ENCODE data around the gene NUDT4. TPM values are rescaled to one million over a fixed set of nuclear protein-coding genes. Genes with fewer than 3 reads are reported as not detected.

NUDT4 gene
- total and polyA plus RNA-seq, 9 of the 15 experiments (the other 6 are each of a cell fraction or from before 2014, with no cell fraction given): 38.1 to 164 (median 99.2) TPM

- 0 out of 4 replicates have a peak, but pooled peaks of 1 of the 2 experiments have one; percentile 20 for TF ChIP-seq TRIM24 (IDR thresholded peaks at IDR 0.05)
- TF ChIP-seq ATF3 (IDR thresholded peaks at IDR 0.05): no peak
- no peak for TF ChIP-seq ATF3 (CRISPR knock-in tag; conservative IDR thresholded peaks at IDR 0.05)
Measured at GRCh38 chr12:93333828-93334227, 43.9 kb upstream of the NUDT4 start (continued).

GRCh38 chr12:93335603-93336162, 42.0 kb upstream of the NUDT4 start:
- no peaks in the 10 kb centered on the region for H4K20me1 ChIP-seq (replicated peaks; ENCODE audit: control insufficient read depth, insufficient read depth, low read length)
- BruUV-seq (replicated peaks): no TSS peak
- no peak for DNase-seq (ENCODE audit: extremely low read depth in 1 of 4, low spot score in 3 of 4)
- H3K4me1 ChIP-seq (replicated peaks in 1 of 2; ENCODE audit: control insufficient read depth in 2 of 2, insufficient read depth in 2 of 2, low read length in 2 of 2): peaks cover 13 to 22% of the 10 kb centered on the region in 2 experiments; a peak in 4 of 5 replicates
- H3K36me3 ChIP-seq (ENCODE audit: control insufficient read depth, insufficient read depth, low read length): no peaks in the 10 kb centered on the region
- no peaks in the 10 kb centered on the region for H3K9me1 ChIP-seq (ENCODE audit: control insufficient read depth, insufficient read depth, low read length)
- H3K9me3 ChIP-seq (replicated peaks; ENCODE audit: control insufficient read depth, insufficient read depth, low read depth, low read length): no peaks in the 10 kb centered on the region
- no peaks in the 10 kb centered on the region for H3K27me3 ChIP-seq (ENCODE audit: control insufficient read depth in 2 of 2, insufficient read depth in 2 of 2, low read length in 2 of 2)
- no peak overlapping the region for H3K4me2 ChIP-seq (ENCODE audit: insufficient read depth, low read length)
- WGBS (ENCODE audit: insufficient coverage, low coverage, missing lambda C conversion rate): 35% methylated on average over 9 of the region's 9 CpGs
- CTCF ChIA-PET (ENCODE audit: low intra/inter-chr PET ratio): no interaction called here
- H3K27ac ChIP-seq (ENCODE audit: extremely low read depth, low read depth, low read length): no peak overlapping the region; the same call in 2 of the 3 replicates
- POLR2A ChIA-PET: no interaction called here
- H3K4me3 ChIP-seq: no peak overlapping the region
- peak overlapping the region; percentile 71 for H2AFZ ChIP-seq (ENCODE audit: low read depth, low read length)
- peak overlapping the region in 1 of 2 experiments; percentile 17; a peak in 1 of 4 replicates for H3K9ac ChIP-seq (ENCODE audit: insufficient read depth in 1 of 2, low read depth in 2 of 2, low read length in 2 of 2)
- intact Hi-C loops (cut with micrococcal nuclease) (no loop called here), in situ Hi-C loops (cut with MboI) (no loop called here)
- H3K79me2 ChIP-seq (ENCODE audit: control insufficient read depth, insufficient read depth, low read length): no peaks in the 10 kb centered on the region
- FAIRE-seq: peak; percentile 74
- ATAC-seq: peak; percentile 56
- peak; percentile 37; the same call in 1 of the 2 replicates for TF ChIP-seq CXXC5 (CRISPR knock-in tag; IDR thresholded peaks at IDR 0.05)
- peak in 1 of 2 experiments; percentile 44; a peak in 1 of 4 replicates for TF ChIP-seq MAZ (CRISPR knock-in tag; conservative IDR thresholded peaks at IDR 0.05 in 1 of 2, IDR thresholded peaks at IDR 0.05 in 1 of 2)
- peak; percentile 43; the same call in 1 of the 2 replicates for TF ChIP-seq ZNF592 (IDR thresholded peaks at IDR 0.05)
- no peak for TF ChIP-seq NR2C2 (CRISPR knock-in tag; IDR thresholded peaks at IDR 0.05)
- TF ChIP-seq NR2C2 (tag; IDR thresholded peaks at IDR 0.05): peak; percentile 79
- TF ChIP-seq EGR1 (conservative IDR thresholded peaks at IDR 0.05): peak; percentile 62
- TF ChIP-seq CUX1 (CRISPR knock-in tag; IDR thresholded peaks at IDR 0.05): no peak
